ENCODE measurements around the gene MYBPC1. TPM values are rescaled to one million over a fixed set of nuclear protein-coding genes. Genes with fewer than 3 reads are reported as not detected.

MYBPC1 gene
- total and polyA plus RNA-seq, 9 of the 15 experiments (the other 6 are each of a cell fraction or from before 2014, with no cell fraction given): not detected

DNA sequence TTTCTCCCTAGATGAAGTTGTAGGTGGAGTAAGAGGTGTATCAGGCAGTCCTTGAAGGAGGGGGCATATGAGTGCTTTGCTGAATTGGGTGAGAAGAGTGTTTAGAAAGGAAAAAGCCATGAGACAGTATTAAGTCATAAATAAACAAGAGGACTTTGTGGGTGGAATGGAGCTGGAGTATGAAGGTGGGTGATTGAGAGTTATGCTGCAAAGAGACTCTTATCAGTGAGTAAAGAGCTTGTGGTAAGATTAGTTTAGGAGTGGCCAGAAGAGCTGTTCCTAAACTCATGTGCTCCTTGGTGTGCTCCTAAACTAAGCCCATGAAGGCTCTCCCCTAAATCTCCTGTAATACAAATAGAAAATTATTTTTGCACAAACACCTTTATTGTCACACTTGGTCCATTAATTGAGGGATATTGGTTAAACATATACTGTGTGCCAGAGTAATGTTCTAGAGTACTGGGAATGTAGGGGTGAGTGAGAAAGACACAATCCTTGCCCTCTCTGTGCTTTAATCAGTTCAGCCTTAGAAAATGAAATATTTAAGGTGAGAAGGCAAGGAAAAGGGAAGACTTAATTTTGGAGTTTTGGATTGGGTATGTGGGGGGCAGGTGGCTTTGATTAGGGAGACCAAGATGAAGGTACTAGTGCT, 112.5 kb downstream of the MYBPC1 start (continued):
- no peak for TF ChIP-seq ATF2 (CRISPR knock-in tag; IDR thresholded peaks at IDR 0.05)
- TF ChIP-seq ZZZ3 (IDR thresholded peaks at IDR 0.05): no peak
- no peak for TF ChIP-seq TFAP4 (CRISPR knock-in tag; IDR thresholded peaks at IDR 0.05; ENCODE audit: borderline replicate concordance)
- TF ChIP-seq, protein P1, sequence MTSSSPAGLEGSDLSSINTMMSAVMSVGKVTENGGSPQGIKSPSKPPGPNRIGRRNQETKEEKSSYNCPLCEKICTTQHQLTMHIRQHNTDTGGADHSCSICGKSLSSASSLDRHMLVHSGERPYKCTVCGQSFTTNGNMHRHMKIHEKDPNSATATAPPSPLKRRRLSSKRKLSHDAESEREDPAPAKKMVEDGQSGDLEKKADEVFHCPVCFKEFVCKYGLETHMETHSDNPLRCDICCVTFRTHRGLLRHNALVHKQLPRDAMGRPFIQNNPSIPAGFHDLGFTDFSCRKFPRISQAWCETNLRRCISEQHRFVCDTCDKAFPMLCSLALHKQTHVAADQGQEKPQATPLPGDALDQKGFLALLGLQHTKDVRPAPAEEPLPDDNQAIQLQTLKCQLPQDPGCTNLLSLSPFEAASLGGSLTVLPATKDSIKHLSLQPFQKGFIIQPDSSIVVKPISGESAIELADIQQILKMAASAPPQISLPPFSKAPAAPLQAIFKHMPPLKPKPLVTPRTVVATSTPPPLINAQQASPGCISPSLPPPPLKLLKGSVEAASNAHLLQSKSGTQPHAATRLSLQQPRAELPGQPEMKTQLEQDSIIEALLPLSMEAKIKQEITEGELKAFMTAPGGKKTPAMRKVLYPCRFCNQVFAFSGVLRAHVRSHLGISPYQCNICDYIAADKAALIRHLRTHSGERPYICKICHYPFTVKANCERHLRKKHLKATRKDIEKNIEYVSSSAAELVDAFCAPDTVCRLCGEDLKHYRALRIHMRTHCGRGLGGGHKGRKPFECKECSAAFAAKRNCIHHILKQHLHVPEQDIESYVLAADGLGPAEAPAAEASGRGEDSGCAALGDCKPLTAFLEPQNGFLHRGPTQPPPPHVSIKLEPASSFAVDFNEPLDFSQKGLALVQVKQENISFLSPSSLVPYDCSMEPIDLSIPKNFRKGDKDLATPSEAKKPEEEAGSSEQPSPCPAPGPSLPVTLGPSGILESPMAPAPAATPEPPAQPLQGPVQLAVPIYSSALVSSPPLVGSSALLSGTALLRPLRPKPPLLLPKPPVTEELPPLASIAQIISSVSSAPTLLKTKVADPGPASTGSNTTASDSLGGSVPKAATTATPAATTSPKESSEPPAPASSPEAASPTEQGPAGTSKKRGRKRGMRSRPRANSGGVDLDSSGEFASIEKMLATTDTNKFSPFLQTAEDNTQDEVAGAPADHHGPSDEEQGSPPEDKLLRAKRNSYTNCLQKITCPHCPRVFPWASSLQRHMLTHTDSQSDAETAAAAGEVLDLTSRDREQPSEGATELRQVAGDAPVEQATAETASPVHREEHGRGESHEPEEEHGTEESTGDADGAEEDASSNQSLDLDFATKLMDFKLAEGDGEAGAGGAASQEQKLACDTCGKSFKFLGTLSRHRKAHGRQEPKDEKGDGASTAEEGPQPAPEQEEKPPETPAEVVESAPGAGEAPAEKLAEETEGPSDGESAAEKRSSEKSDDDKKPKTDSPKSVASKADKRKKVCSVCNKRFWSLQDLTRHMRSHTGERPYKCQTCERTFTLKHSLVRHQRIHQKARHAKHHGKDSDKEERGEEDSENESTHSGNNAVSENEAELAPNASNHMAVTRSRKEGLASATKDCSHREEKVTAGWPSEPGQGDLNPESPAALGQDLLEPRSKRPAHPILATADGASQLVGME (CRISPR knock-in tag; IDR thresholded peaks at IDR 0.05): no peak
- no peak for TF ChIP-seq PBX2 (CRISPR knock-in tag; IDR thresholded peaks at IDR 0.05; ENCODE audit: low read depth)
- peak; percentile 58 for TF ChIP-seq PBX2 (tag; conservative IDR thresholded peaks at IDR 0.05; ENCODE audit: low read depth)
- 0 out of 2 replicates have a peak, but pooled peaks have one; percentile 52 for TF ChIP-seq MTA1 (IDR thresholded peaks at IDR 0.05; ENCODE audit: borderline replicate concordance)
- no peak for TF ChIP-seq KLF16 (IDR thresholded peaks at IDR 0.05)
- 0 out of 2 replicates have a peak, but pooled peaks have one; percentile 22 for TF ChIP-seq BCOR (IDR thresholded peaks at IDR 0.05)
- TF ChIP-seq TRIM28 (IDR thresholded peaks at IDR 0.05): no peak
- no peak for TF ChIP-seq ATF1 (CRISPR knock-in tag; IDR thresholded peaks at IDR 0.05)
- peak; percentile 12; the same call in 1 of the 2 replicates for TF ChIP-seq ATF1 (tag; IDR thresholded peaks at IDR 0.05)
- TF ChIP-seq ZNF24 (IDR thresholded peaks at IDR 0.05): no peak
- TF ChIP-seq POU5F1 (IDR thresholded peaks at IDR 0.05; ENCODE audit: borderline replicate concordance, low read depth, low read length, partially characterized antibody): no peak
- peak; percentile 82 for TF ChIP-seq MYNN (IDR thresholded peaks at IDR 0.05)
- no peak for TF ChIP-seq MYNN (CRISPR knock-in tag; IDR thresholded peaks at IDR 0.05)
- TF ChIP-seq ZNF239 (CRISPR knock-in tag; IDR thresholded peaks at IDR 0.05): no peak
- peak; percentile 63; the same call in 1 of the 2 replicates for TF ChIP-seq EP300 (IDR thresholded peaks at IDR 0.05; ENCODE audit: low read length)
- peak in 1 of 2 experiments; percentile 71; a peak in 2 of 4 replicates for TF ChIP-seq FOXA3 (CRISPR knock-in tag; conservative IDR thresholded peaks at IDR 0.05 in 1 of 2, IDR thresholded peaks at IDR 0.05 in 1 of 2)
- TF ChIP-seq NFATC3 (IDR thresholded peaks at IDR 0.05): no peak

All from K562 (cell line).